GM18517 (cell line): Measurements from ENCODE around the gene ACER2.
A peak's percentile ranks its signal among the peaks of the same experiment; 100 is the strongest.

Source experiments
- ATAC-seq: cut with Tn5 transposase; IDR thresholded peaks from one replicate; pipeline ENCODE4 v1.9.1; 2021; ENCODE audit warnings: mild to moderate bottlenecking, moderate library complexity; ENCODE audit not compliant: unreplicated experiment

The ACER2 gene

GRCh38 chr9:19451240-19452087, 42.7 kb downstream of the ACER2 start:
- ATAC-seq, result peak; percentile 97

GRCh38 chr9:19456426-19456825, 47.6 kb downstream of the ACER2 start:
- no peak for ATAC-seq

GRCh38 chr9:19456996-19457692, 48.3 kb downstream of the ACER2 start:
- peak; percentile 94 for ATAC-seq

GRCh38 chr9:19457693-19458009, 48.8 kb downstream of the ACER2 start:
- ATAC-seq, result peak; percentile 14

GRCh38 chr9:19460243-19460642, 51.4 kb downstream of the ACER2 start:
- no peak for ATAC-seq

- ATAC-seq, result no peak
Observed at GRCh38 chr9:19461135-19461534, 52.3 kb downstream of the ACER2 start.

- ATAC-seq, result no peak
Observed at GRCh38 chr9:19464061-19464763, 55.4 kb downstream of the ACER2 start.

GRCh38 chr9:19464764-19465585, 56.2 kb downstream of the ACER2 start:
- ATAC-seq, result peak; percentile 90

GRCh38 chr9:19465586-19466279, 56.9 kb downstream of the ACER2 start:
- ATAC-seq, result no peak

- no peak for ATAC-seq
Observed at GRCh38 chr9:19466280-19466639, 57.5 kb downstream of the ACER2 start.

- no peak for ATAC-seq
Observed at GRCh38 chr9:19469271-19469670, 60.5 kb downstream of the ACER2 start.

GRCh38 chr9:19470567-19470966, 61.8 kb downstream of the ACER2 start:
- no peak for ATAC-seq

GRCh38 chr9:19470981-19471650, 62.3 kb downstream of the ACER2 start:
- no peak for ATAC-seq

- ATAC-seq, result no peak
Observed at GRCh38 chr9:19471737-19472648, 63.2 kb downstream of the ACER2 start.

GRCh38 chr9:19473605-19474004, 64.8 kb downstream of the ACER2 start:
- no peak for ATAC-seq

GRCh38 chr9:19479874-19480273, 71.1 kb downstream of the ACER2 start:
- no peak for ATAC-seq

- ATAC-seq, result no peak
Observed at GRCh38 chr9:19480345-19480744, 71.5 kb downstream of the ACER2 start.

GRCh38 chr9:19481121-19481870, 72.5 kb downstream of the ACER2 start:
- ATAC-seq, result no peak
